Measurements from ENCODE around the gene ZDHHC11B.
"Not testable (repeated sequence)": the region's sequence is repeated elsewhere in the genome, so short reads cannot be mapped to it uniquely, and the experiment has no call there.

DNA sequence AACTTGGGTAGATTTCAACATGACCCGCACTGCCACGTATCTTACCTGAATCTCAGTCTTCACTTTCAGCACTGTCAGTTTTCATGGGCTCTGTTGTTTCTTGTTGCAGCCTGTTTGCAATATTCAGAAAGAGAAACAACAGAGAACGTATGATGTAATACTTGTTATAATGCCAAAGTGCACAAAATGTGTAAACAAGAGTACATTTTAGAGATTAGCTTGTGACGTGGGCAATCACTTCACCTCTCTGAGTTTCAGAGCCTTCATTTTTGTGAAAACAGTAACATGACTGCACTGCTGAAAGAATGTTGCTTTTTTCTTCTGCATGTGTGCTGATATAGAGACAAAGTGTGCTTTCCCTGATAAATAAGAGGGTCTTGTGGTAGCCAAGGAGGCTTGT is 16.5 kb upstream of the ZDHHC11B start:
- TF ChIP-seq, protein P1, sequence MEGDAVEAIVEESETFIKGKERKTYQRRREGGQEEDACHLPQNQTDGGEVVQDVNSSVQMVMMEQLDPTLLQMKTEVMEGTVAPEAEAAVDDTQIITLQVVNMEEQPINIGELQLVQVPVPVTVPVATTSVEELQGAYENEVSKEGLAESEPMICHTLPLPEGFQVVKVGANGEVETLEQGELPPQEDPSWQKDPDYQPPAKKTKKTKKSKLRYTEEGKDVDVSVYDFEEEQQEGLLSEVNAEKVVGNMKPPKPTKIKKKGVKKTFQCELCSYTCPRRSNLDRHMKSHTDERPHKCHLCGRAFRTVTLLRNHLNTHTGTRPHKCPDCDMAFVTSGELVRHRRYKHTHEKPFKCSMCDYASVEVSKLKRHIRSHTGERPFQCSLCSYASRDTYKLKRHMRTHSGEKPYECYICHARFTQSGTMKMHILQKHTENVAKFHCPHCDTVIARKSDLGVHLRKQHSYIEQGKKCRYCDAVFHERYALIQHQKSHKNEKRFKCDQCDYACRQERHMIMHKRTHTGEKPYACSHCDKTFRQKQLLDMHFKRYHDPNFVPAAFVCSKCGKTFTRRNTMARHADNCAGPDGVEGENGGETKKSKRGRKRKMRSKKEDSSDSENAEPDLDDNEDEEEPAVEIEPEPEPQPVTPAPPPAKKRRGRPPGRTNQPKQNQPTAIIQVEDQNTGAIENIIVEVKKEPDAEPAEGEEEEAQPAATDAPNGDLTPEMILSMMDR (IDR thresholded peaks at IDR 0.05) = not testable (repeated sequence)
- not testable (repeated sequence) for TF ChIP-seq POLR2A (IDR thresholded peaks at IDR 0.05)
